Activated naive CD4-positive, alpha-beta T cell treated with anti-CD3 and anti-CD28 coated beads, Interleukin-2, amount 10 ng/mL, durations not matched to agents 7 days and 5 days (primary cell): ENCODE data around the gene AARS1.
"Not testable (repeated sequence)": the region's sequence is repeated elsewhere in the genome, so short reads cannot be mapped to it uniquely, and the experiment has no call there.

Experiments
- CTCF ChIA-PET: fragments of 350-600 bp; sonication (Branson Sonifier 250); formaldehyde crosslinking; loops from one replicate; lab custom pipeline; 2021; ENCODE audit warnings: antibody characterized with exemption; lab: Charles Lee
- DNase-seq: peaks from one replicate; pipeline ENCODE4 v3.0.0-alpha.2; 2020
- H3K27ac Mint-ChIP-seq: one replicate; pipeline ENCODE4 v1.8.0; 2021; ENCODE audit warnings: mild to moderate bottlenecking, moderate library complexity, mixed read lengths
- H3K27me3 Mint-ChIP-seq: one replicate; pipeline ENCODE4 v1.8.0; 2021; ENCODE audit warnings: mild to moderate bottlenecking, mixed read lengths
- H3K36me3 Mint-ChIP-seq: one replicate; pipeline ENCODE4 v1.8.0; 2021; ENCODE audit warnings: mixed read lengths
- H3K4me1 Mint-ChIP-seq: one replicate; pipeline ENCODE4 v1.8.0; 2021; ENCODE audit warnings: mixed read lengths
- H3K4me3 Mint-ChIP-seq: one replicate; pipeline ENCODE4 v1.8.0; 2021; ENCODE audit warnings: mild to moderate bottlenecking, moderate library complexity, mixed read lengths
- H3K9me3 Mint-ChIP-seq: one replicate; pipeline ENCODE4 v1.8.0; 2021; ENCODE audit warnings: mixed read lengths

Gene AARS1

DNA sequence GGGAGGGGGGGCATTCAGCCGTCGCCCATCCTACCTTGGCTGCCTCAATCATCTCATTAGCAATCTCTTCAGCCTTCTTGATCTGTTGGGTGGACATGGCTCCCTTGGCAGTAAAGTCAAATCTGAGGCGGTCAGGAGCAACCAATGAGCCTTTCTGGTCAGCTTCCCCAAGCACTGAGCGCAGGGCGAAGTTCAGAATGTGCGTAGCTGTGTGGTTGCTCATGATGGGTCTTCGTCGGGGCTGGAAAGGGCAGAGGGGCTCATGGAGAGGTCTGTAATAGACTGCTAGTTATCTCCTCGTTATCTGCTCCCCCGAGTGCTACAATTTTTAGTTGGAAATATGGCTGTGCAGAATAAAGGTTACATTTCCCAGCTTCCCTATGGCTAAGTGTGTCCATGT lies 30.4 kb downstream of the AARS1 start:
- H3K9me3 Mint-ChIP-seq: no peaks in the 10 kb centered on the region
- CTCF ChIA-PET: interaction anchor here (2.7 kb wide), 1 partner anchor 9 kb away, joined by 15 read pairs; no protein-coding TSS in a partner anchor
- H3K4me3 Mint-ChIP-seq: no peak overlapping the region
- DNase-seq: no peak
- no peak overlapping the region for H3K27ac Mint-ChIP-seq
- peaks cover 41% of the 10 kb centered on the region for H3K36me3 Mint-ChIP-seq
- no peaks in the 10 kb centered on the region for H3K4me1 Mint-ChIP-seq
- H3K27me3 Mint-ChIP-seq: no peaks in the 10 kb centered on the region

DNA sequence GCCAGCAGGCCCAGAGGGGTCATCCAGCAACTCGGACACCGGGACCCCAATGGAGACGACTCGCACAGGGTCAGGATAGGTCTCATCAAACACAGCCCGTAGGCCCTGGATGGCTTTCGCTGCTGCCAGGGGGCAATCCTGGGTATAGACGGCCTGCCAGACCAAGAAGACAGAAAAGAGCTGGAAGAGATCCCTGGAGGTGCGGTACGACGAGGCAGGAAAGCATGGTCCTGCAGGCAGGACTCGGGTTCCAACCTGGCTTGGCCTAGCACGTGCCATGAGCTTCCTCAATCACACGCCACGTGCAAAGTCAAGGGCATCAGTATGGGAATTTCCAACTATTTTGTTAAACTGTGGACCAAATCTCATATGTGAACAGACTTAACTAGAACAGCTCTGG lies 31.2 kb downstream of the AARS1 start:
- Mint-ChIP-seq H3K27me3 (no peaks in the 10 kb centered on the region), H3K9me3 (no peaks in the 10 kb centered on the region), H3K36me3 (peaks cover 44% of the 10 kb centered on the region), H3K4me1 (no peaks in the 10 kb centered on the region), H3K4me3 (no peak overlapping the region), H3K27ac (no peak overlapping the region)
- CTCF ChIA-PET: interaction anchor here (2.7 kb wide), 1 partner anchor 9 kb away, joined by 15 read pairs; no protein-coding TSS in a partner anchor
- no peak for DNase-seq

DNA sequence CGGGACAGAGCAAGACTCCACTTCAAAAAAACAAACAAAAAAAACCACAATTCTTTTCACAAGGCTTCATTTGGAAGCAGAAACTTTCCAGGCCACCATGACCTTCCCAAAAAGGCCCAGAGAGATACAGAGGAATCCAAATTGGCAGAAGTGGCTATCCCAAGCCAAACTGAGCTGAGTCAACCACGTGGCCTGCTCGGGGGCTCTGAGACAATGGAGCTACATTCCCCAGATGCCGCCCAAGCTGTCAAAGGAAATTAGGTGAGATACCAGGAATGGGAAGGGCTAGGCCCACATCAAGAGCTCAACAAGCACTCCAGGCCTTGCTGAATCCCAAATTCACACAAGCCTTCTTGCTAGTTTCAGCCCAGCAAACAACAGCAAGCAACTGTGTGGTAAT lies 31.9 kb downstream of the AARS1 start:
- Mint-ChIP-seq H3K36me3 (peaks cover 45% of the 10 kb centered on the region), H3K27ac (no peak overlapping the region), H3K4me1 (no peaks in the 10 kb centered on the region), H3K9me3 (no peaks in the 10 kb centered on the region), H3K4me3 (no peak overlapping the region), H3K27me3 (no peaks in the 10 kb centered on the region)
- DNase-seq: no peak
- CTCF ChIA-PET: interaction anchor here (2.7 kb wide), 1 partner anchor 10 kb away, joined by 15 read pairs; no protein-coding TSS in a partner anchor

DNA sequence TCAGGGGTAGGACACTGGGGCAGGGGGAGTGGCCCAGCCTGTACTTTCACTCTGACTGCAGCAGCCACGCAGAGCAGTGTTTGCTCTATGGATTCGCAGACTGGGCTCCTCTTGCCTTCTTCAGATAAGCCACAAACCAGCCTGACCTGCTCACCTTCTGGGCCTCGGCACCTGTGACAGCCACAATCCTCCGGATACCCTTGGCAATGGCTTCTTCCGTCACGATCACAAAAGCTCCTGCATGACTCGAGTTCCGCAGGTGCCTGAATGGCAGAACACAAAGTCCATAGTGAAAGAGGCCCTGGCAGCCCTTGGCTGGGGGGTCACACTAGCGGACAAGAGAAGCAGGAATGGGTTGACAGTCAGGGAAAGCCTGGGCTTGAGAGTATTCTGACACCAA lies 33.7 kb downstream of the AARS1 start:
- no peak overlapping the region for H3K4me3 Mint-ChIP-seq
- no peaks in the 10 kb centered on the region for H3K27me3 Mint-ChIP-seq
- no peak for DNase-seq
- H3K4me1 Mint-ChIP-seq: peaks cover 5% of the 10 kb centered on the region
- H3K27ac Mint-ChIP-seq: no peak overlapping the region
- H3K9me3 Mint-ChIP-seq: no peaks in the 10 kb centered on the region
- CTCF ChIA-PET: interaction anchor here (0.8 to 1.3 kb wide), 2 partner anchors 12 to 29 kb away, joined by 3 to 4 read pairs; no protein-coding TSS in a partner anchor
- H3K36me3 Mint-ChIP-seq: peaks cover 48% of the 10 kb centered on the region

DNA sequence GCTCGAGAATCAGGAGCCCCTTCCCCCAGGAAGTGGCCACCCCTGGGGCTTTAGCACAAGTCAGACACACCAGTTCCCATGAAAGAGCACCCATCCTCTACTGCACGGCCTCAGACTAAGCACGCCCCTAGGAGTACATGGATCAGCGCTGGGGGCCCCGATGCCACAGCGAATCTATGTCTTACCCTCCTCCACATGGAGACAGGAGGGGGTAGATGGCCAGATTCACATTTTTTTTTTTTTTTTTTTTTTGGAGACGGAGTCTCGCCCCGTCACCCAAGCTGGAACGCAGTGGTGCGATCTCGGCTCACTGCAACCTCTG lies 34.4 kb downstream of the AARS1 start:
- no peak for DNase-seq
- no peaks in the 10 kb centered on the region for H3K27me3 Mint-ChIP-seq
- peaks cover 11% of the 10 kb centered on the region for H3K4me1 Mint-ChIP-seq
- CTCF ChIA-PET: interaction anchor here (0.8 to 1.8 kb wide), 2 partner anchors 12 to 778 kb away, joined by 3 to 10 read pairs; no protein-coding TSS in a partner anchor
- no peaks in the 10 kb centered on the region for H3K9me3 Mint-ChIP-seq
- H3K36me3 Mint-ChIP-seq: peaks cover 51% of the 10 kb centered on the region
- H3K27ac Mint-ChIP-seq: no peak overlapping the region
- no peak overlapping the region for H3K4me3 Mint-ChIP-seq

DNA sequence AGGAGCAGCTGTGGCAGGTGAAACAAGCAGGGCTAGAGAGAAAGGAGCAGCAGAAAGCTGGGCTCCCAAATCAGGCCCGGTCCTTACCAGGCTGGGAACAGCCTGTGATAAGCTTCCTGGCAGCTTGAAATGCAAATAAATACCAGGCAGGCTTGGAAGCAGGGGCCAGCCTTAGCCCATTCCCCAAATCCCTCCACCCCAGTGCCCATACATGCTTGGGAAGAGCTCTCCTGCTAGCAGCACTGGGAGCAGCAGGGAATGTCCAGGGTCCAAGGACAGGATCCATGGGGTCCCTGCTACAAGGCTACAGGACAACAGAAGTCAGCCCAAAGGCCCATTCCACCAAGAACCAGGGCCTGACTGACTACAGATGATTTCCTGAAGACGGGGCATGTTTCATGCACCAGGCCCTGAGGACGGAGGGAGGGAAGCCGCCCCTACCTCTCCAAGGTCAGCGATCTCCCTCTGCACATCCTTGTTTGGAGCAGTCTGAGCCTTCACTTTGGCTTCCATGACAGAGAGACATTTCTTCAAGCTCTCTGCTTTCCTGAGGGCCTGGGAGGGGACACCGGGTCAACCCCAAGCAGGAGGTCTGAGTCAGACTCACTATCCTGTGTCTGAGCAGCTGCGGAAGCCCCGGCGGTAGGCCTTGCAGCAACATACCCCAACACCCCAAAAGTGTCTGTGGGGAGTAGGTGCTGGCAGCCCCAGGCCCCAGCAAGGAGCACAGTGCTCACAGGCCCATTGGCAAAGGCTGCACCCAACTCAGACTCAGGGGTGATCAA lies 34.9 kb downstream of the AARS1 start:
- peaks cover 52% of the 10 kb centered on the region for H3K36me3 Mint-ChIP-seq
- H3K27me3 Mint-ChIP-seq: no peaks in the 10 kb centered on the region
- peak overlapping the region; percentile 42 for H3K27ac Mint-ChIP-seq
- no peak for DNase-seq
- peaks cover 14% of the 10 kb centered on the region for H3K4me1 Mint-ChIP-seq
- no peaks in the 10 kb centered on the region for H3K9me3 Mint-ChIP-seq
- CTCF ChIA-PET: interaction anchor here (0.7 to 1.8 kb wide), 5 partner anchors 9 to 778 kb away, joined by 3 to 10 read pairs (median 3); no protein-coding TSS in a partner anchor
- H3K4me3 Mint-ChIP-seq: no peak overlapping the region

DNA sequence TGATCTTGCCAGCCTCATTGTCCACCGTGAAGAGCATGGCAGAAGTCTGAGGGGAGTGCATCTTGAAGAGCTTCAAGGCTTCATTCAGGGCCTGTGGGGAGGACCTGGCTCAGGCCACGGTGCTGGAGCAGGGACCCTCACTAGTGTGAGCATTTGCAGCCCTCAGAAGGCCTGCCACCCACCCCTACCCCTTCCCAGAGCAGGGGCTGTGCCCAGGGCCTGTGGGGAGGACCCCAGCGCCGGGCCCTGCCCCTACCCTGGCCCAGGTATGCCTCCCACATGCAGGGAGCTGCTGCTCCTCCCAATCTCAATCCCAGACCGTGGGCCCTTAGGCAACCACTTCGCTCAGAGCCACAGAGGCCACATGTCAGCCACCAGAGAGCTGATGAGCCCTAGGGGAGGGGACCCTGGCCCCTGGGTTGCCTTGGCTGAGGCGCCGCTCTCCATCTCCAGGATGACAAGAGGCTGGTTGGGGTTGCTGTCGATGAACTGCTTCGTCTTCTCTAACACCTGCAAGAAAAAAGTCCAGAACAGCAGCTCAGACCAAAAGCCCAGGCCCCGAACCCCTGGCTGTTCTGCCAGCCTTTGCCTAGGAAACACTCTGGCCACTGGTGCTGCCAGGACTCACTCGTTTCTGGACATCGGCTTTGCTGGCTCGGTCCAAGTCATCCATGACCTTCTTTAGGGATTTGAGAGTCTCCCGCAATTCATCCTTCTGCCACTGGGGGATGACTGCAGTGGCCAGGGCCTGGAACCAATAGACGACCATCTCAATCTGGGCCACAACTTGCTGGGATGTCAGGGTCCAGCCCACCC lies 35.8 kb downstream of the AARS1 start:
- H3K4me3 Mint-ChIP-seq: no peak overlapping the region
- no peaks in the 10 kb centered on the region for H3K9me3 Mint-ChIP-seq
- peaks cover 20% of the 10 kb centered on the region for H3K4me1 Mint-ChIP-seq
- H3K27ac Mint-ChIP-seq: peak overlapping the region; percentile 11
- CTCF ChIA-PET: interaction anchor here (0.7 to 2.9 kb wide), 6 partner anchors 9 to 128 kb away, joined by 3 to 15 read pairs (median 7); partner anchors contain the start of gene DDX19B
- DNase-seq: peak; percentile 56
- no peaks in the 10 kb centered on the region for H3K27me3 Mint-ChIP-seq
- peaks cover 45% of the 10 kb centered on the region for H3K36me3 Mint-ChIP-seq

DNA sequence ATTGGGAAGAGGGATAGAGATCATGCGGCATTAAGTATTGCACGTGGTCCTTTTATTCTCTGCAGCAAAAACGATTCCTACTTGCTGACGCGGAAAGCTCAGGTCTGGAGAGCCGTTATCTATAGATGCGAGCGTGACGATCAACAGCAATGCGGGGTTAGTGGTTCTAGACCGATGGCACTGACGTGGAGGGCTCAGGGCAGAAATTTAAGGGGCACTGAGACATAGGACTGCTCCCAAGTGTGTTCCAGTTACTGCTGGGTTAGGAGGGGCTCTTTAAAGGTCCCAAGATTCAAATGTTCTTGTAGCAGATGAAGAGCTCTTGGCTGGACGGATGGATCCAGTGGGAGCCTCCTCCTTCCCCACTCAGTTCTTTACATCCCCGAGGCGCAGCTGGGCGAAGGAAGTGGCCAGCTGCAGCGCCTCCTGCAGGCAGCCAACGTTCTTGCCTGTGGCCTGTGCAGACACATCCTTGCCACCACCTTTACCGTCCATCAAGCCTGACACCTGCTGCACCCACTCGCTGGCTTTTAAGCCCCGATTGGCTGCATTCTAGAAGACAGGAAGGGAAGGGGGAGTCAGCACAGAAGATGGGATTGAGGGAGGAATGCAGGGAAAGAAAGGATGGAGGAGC lies 36.8 kb downstream of the AARS1 start:
- H3K27ac Mint-ChIP-seq: peak overlapping the region; percentile 97
- peaks cover 38% of the 10 kb centered on the region for H3K36me3 Mint-ChIP-seq
- peak; percentile 34 for DNase-seq
- CTCF ChIA-PET: interaction anchor here (0.6 to 2.9 kb wide), 12 partner anchors 10 to 1595 kb away, joined by 3 to 15 read pairs (median 4); partner anchors contain the start of gene DDX19B
- peaks cover 24% of the 10 kb centered on the region for H3K4me1 Mint-ChIP-seq
- H3K27me3 Mint-ChIP-seq: no peaks in the 10 kb centered on the region
- no peak overlapping the region for H3K4me3 Mint-ChIP-seq
- no peaks in the 10 kb centered on the region for H3K9me3 Mint-ChIP-seq

DNA sequence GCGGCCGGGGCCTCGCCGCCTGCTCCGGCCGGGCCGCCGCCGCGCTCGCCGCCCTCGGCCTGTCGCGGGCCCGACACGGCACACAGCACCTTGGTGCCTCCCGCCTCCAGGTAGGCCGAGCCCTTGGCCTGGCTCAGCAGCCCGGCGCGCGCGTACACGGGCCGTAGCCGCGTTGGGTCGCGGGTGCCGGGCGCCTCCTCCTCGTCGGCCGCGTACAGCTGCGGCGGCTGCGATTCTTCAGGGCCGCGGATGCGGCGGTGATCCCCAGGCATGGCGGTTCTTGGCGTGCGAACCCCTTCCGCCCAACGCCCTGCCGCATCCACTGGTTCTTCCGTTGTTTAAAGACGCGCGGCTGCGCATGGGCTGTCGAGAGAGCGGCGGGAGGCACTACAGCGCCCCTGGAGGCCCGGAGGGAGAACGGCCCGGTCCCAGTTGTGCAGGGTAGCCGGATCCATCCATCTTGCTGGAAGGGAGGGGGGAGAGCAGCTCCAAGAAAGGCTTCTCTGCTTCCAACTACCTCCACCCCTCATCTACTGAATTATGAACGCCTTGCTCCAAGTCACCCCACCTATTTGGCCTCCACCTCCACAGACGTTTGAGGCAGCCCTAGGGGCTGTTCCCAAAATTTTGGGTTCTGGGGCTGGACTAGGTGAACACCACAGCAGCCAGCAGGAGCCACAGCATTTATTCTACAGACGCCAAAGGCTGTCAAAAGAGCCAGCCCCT lies 37.5 kb downstream of the AARS1 start, which contains the start of gene EXOSC6:
Gene EXOSC6, minus strand, starts transcription at position 312 of the 726 bp plus-strand sequence. Its CDS starts 40 bp downstream, at position 272.
- CTCF ChIA-PET: interaction anchor here (0.6 to 2.9 kb wide), 13 partner anchors 11 to 1596 kb away, joined by 3 to 15 read pairs (median 5); partner anchors contain the start of gene DDX19B
- Mint-ChIP-seq H3K4me1 (peaks cover 25% of the 10 kb centered on the region), H3K27me3 (no peaks in the 10 kb centered on the region), H3K4me3 (peak within 1 kb of the TSS; percentile 87), H3K9me3 (no peaks in the 10 kb centered on the region), H3K36me3 (peaks cover 39% of the 10 kb centered on the region), H3K27ac (peak within 1 kb of the TSS; percentile 97)
- peak; percentile 96 for DNase-seq

DNA sequence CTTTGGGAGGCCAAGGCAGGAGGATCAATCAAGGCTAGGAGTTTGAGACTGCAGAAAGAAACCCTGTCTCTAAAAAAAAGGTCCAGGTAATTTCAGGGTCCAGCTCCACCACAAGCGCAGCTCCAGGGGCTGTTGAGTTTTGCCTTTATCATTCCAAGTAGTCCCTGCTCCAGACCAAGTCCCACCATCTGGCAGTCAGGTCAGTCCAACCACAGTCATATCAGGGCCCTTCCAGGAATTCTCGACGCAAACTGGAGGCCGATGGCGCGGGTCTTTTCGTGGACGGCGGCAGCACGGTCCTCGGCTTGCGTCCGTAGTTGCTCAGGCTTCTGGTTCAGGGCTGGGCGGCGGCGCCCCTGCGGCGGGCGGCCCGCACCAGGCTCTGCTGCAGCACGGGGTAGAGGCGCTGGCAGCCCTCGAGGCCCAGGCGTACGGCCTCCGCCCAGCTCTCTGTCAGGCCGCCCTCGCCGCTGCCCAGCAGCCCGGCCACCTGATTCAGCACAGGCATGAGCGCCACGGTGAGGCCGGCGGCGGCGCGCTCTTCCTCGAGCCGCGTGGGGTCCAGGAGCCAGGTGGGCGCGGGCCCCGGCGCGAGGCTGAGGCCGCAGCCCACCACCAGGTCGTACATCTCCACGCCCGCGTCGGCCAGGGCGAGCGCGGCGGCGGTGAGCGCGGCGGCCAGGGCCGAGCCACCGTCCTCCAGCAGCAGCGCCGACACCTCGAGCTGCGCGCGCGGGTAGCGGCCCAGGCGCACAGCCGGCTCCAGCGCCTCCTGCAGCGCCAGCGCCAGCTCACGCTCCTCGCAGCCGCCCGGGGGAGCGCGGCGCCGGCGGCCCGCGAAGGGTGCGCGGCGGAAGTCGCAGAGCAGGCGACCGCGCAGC lies 38.3 kb downstream of the AARS1 start:
- Mint-ChIP-seq H3K4me3 (peak overlapping the region; percentile 80), H3K4me1 (peaks cover 27% of the 10 kb centered on the region), H3K27me3 (no peaks in the 10 kb centered on the region), H3K9me3 (no peaks in the 10 kb centered on the region), H3K36me3 (peaks cover 40% of the 10 kb centered on the region), H3K27ac (peak overlapping the region; percentile 92)
- CTCF ChIA-PET: interaction anchor here (1.0 to 2.9 kb wide), 9 partner anchors 11 to 157 kb away, joined by 3 to 15 read pairs (median 6); partner anchors contain the start of gene DDX19B
- peak; percentile 54 for DNase-seq

DNA sequence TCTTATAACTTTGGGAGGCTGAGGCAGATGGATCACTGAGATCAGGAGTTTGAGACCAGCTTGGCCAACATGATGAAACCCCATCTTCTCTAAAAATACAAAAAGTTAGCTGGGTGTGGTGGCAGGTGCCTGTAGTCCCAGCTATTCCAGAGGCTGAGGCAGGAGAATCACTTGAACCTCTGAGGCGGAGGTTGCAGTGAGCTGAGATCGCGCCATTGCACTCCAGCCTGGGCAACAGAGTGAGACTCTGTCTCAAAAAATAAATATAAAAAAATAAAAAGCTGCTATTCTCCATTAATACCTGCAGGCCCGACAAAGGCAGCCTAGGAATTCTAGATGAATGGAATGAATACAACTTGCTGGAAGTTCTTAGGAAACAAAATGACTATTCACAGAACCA lies 39.6 kb downstream of the AARS1 start:
- CTCF ChIA-PET: interaction anchor here (0.9 kb wide), 1 partner anchor 18 kb away, joined by 3 read pairs; no protein-coding TSS in a partner anchor
- Mint-ChIP-seq H3K36me3 (peaks cover 33% of the 10 kb centered on the region), H3K4me3 (peak overlapping the region; percentile 57), H3K4me1 (peaks cover 30% of the 10 kb centered on the region), H3K27ac (peak overlapping the region; percentile 52)
- not testable (repeated sequence) for H3K9me3 Mint-ChIP-seq, H3K27me3 Mint-ChIP-seq, DNase-seq

DNA sequence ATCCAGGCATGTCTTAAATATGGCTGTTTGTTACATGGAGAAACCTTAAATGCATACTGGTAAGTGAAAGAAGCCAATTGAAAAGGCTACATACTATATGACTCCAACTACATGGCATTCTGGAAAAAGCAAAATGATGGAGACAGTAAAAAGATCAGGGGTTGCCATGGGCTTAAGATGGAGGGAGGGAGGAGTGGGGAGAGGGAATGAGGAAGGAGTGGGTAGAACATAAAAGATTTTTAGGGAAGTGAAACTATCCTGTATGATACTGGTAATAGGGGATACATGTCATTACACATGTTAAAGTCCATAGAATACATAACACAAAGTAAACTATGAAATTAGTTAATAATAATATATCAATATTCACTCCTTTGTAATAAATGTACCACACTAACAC lies 50.5 kb downstream of the AARS1 start:
- H3K9me3 Mint-ChIP-seq, H3K27me3 Mint-ChIP-seq, H3K27ac Mint-ChIP-seq, CTCF ChIA-PET, H3K4me1 Mint-ChIP-seq, H3K4me3 Mint-ChIP-seq, DNase-seq: not testable (repeated sequence)
- H3K36me3 Mint-ChIP-seq: peaks cover 19% of the 10 kb centered on the region
